ENCODE results near the gene DNAH8.

The DNAH8 gene

GRCh38 chr6:38775870-38776269, 60.8 kb downstream of the DNAH8 start:
- WGBS, 2 experiments = 82 to 100% methylated on average over 1 of the region's 1 CpG
- Histone ChIP-seq H3K4me1 (ENCODE audit: control insufficient read depth, insufficient read depth, low read length) (no peaks in the 10 kb centered on the region), H3K4me3 (ENCODE audit: insufficient read depth, low read depth, low read length) (no peak overlapping the region), H3K27ac (ENCODE audit: insufficient read depth, low read depth, low read length, poor library complexity, severe bottlenecking) (no peak overlapping the region), H3K36me3 (ENCODE audit: control insufficient read depth, insufficient read depth, low read length) (no peaks in the 10 kb centered on the region), H3K9me3 (ENCODE audit: control insufficient read depth, low read length) (no peaks in the 10 kb centered on the region), H3K27me3 (ENCODE audit: control insufficient read depth, insufficient read depth, low read length, poor library complexity, severe bottlenecking) (no peaks in the 10 kb centered on the region)

GRCh38 chr6:38776515-38776914, 61.4 kb downstream of the DNAH8 start:
- no peaks in the 10 kb centered on the region for H3K36me3 ChIP-seq (ENCODE audit: control insufficient read depth, insufficient read depth, low read length)
- WGBS, 2 experiments = 100% methylated on average over 1 of the region's 1 CpG
- no peak overlapping the region for H3K4me3 ChIP-seq (ENCODE audit: insufficient read depth, low read depth, low read length)
- H3K9me3 ChIP-seq (ENCODE audit: control insufficient read depth, low read length) = no peaks in the 10 kb centered on the region
- no peaks in the 10 kb centered on the region for H3K4me1 ChIP-seq (ENCODE audit: control insufficient read depth, insufficient read depth, low read length)
- H3K27ac ChIP-seq (ENCODE audit: insufficient read depth, low read depth, low read length, poor library complexity, severe bottlenecking) = no peak overlapping the region
- no peaks in the 10 kb centered on the region for H3K27me3 ChIP-seq (ENCODE audit: control insufficient read depth, insufficient read depth, low read length, poor library complexity, severe bottlenecking)

- Histone ChIP-seq H3K27me3 (ENCODE audit: control insufficient read depth, insufficient read depth, low read length, poor library complexity, severe bottlenecking) (no peaks in the 10 kb centered on the region), H3K4me1 (ENCODE audit: control insufficient read depth, insufficient read depth, low read length) (no peaks in the 10 kb centered on the region), H3K27ac (ENCODE audit: insufficient read depth, low read depth, low read length, poor library complexity, severe bottlenecking) (no peak overlapping the region), H3K9me3 (ENCODE audit: control insufficient read depth, low read length) (no peaks in the 10 kb centered on the region), H3K36me3 (ENCODE audit: control insufficient read depth, insufficient read depth, low read length) (no peaks in the 10 kb centered on the region), H3K4me3 (ENCODE audit: insufficient read depth, low read depth, low read length) (no peak overlapping the region)
- WGBS, 2 experiments = 92 to 93% methylated on average over 3 of the region's 4 CpGs
These were observed 64.4 kb downstream of the DNAH8 start for GRCh38 chr6:38779310-38780062.

- H3K27ac ChIP-seq (ENCODE audit: insufficient read depth, low read depth, low read length, poor library complexity, severe bottlenecking) = no peak overlapping the region
- no peaks in the 10 kb centered on the region for H3K4me1 ChIP-seq (ENCODE audit: control insufficient read depth, insufficient read depth, low read length)
- 50 to 83% methylated on average over 2 of the region's 2 CpGs for WGBS, 2 experiments
- no peaks in the 10 kb centered on the region for H3K27me3 ChIP-seq (ENCODE audit: control insufficient read depth, insufficient read depth, low read length, poor library complexity, severe bottlenecking)
- no peaks in the 10 kb centered on the region for H3K36me3 ChIP-seq (ENCODE audit: control insufficient read depth, insufficient read depth, low read length)
- H3K4me3 ChIP-seq (ENCODE audit: insufficient read depth, low read depth, low read length) = no peak overlapping the region
- H3K9me3 ChIP-seq (ENCODE audit: control insufficient read depth, low read length) = no peaks in the 10 kb centered on the region
These were observed 67.5 kb downstream of the DNAH8 start for GRCh38 chr6:38782616-38783015.

- Histone ChIP-seq H3K4me3 (ENCODE audit: insufficient read depth, low read depth, low read length) (no peak overlapping the region), H3K4me1 (ENCODE audit: control insufficient read depth, insufficient read depth, low read length) (no peaks in the 10 kb centered on the region), H3K27me3 (ENCODE audit: control insufficient read depth, insufficient read depth, low read length, poor library complexity, severe bottlenecking) (no peaks in the 10 kb centered on the region), H3K36me3 (ENCODE audit: control insufficient read depth, insufficient read depth, low read length) (no peaks in the 10 kb centered on the region), H3K9me3 (ENCODE audit: control insufficient read depth, low read length) (no peaks in the 10 kb centered on the region), H3K27ac (ENCODE audit: insufficient read depth, low read depth, low read length, poor library complexity, severe bottlenecking) (no peak overlapping the region)
- WGBS, 2 experiments = 48 to 54% methylated on average over 11 of the region's 11 CpGs
These were observed 68.5 kb downstream of the DNAH8 start for GRCh38 chr6:38783443-38784228.

GRCh38 chr6:38784506-38785235, 69.6 kb downstream of the DNAH8 start:
- no peak overlapping the region for H3K4me3 ChIP-seq (ENCODE audit: insufficient read depth, low read depth, low read length)
- 77 to 100% methylated on average over 1 to 2 of the region's 2 CpGs for WGBS, 2 experiments

GRCh38 chr6:38786486-38786885, 71.4 kb downstream of the DNAH8 start:
- no peaks in the 10 kb centered on the region for H3K36me3 ChIP-seq (ENCODE audit: control insufficient read depth, insufficient read depth, low read length)
- H3K9me3 ChIP-seq (ENCODE audit: control insufficient read depth, low read length) = no peaks in the 10 kb centered on the region
- WGBS, 2 experiments = 94 to 98% methylated on average over 5 of the region's 5 CpGs
- no peaks in the 10 kb centered on the region for H3K4me1 ChIP-seq (ENCODE audit: control insufficient read depth, insufficient read depth, low read length)
- no peak overlapping the region for H3K4me3 ChIP-seq (ENCODE audit: insufficient read depth, low read depth, low read length)
- H3K27ac ChIP-seq (ENCODE audit: insufficient read depth, low read depth, low read length, poor library complexity, severe bottlenecking) = no peak overlapping the region
- H3K27me3 ChIP-seq (ENCODE audit: control insufficient read depth, insufficient read depth, low read length, poor library complexity, severe bottlenecking) = no peaks in the 10 kb centered on the region

More at GRCh38 chr6:38784506-38785235, 69.6 kb downstream of the DNAH8 start:
- Histone ChIP-seq H3K27ac (ENCODE audit: insufficient read depth, low read depth, low read length, poor library complexity, severe bottlenecking) (no peak overlapping the region), H3K4me1 (ENCODE audit: control insufficient read depth, insufficient read depth, low read length) (no peaks in the 10 kb centered on the region), H3K36me3 (ENCODE audit: control insufficient read depth, insufficient read depth, low read length) (no peaks in the 10 kb centered on the region), H3K27me3 (ENCODE audit: control insufficient read depth, insufficient read depth, low read length, poor library complexity, severe bottlenecking) (no peaks in the 10 kb centered on the region), H3K9me3 (ENCODE audit: control insufficient read depth, low read length) (no peaks in the 10 kb centered on the region)

GRCh38 chr6:38789256-38789655, 74.1 kb downstream of the DNAH8 start:
- no peak overlapping the region for H3K27ac ChIP-seq (ENCODE audit: insufficient read depth, low read depth, low read length, poor library complexity, severe bottlenecking)
- H3K4me3 ChIP-seq (ENCODE audit: insufficient read depth, low read depth, low read length) = no peak overlapping the region
- H3K27me3 ChIP-seq (ENCODE audit: control insufficient read depth, insufficient read depth, low read length, poor library complexity, severe bottlenecking) = no peaks in the 10 kb centered on the region
- WGBS, 2 experiments = 90 to 100% methylated on average over 1 to 2 of the region's 2 CpGs
- H3K36me3 ChIP-seq (ENCODE audit: control insufficient read depth, insufficient read depth, low read length) = no peaks in the 10 kb centered on the region
- no peaks in the 10 kb centered on the region for H3K4me1 ChIP-seq (ENCODE audit: control insufficient read depth, insufficient read depth, low read length)
- no peaks in the 10 kb centered on the region for H3K9me3 ChIP-seq (ENCODE audit: control insufficient read depth, low read length)

- Histone ChIP-seq H3K27me3 (ENCODE audit: control insufficient read depth, insufficient read depth, low read length, poor library complexity, severe bottlenecking) (no peaks in the 10 kb centered on the region), H3K4me3 (ENCODE audit: insufficient read depth, low read depth, low read length) (no peak overlapping the region), H3K36me3 (ENCODE audit: control insufficient read depth, insufficient read depth, low read length) (no peaks in the 10 kb centered on the region), H3K27ac (ENCODE audit: insufficient read depth, low read depth, low read length, poor library complexity, severe bottlenecking) (no peak overlapping the region), H3K4me1 (ENCODE audit: control insufficient read depth, insufficient read depth, low read length) (peaks cover 2% of the 10 kb centered on the region), H3K9me3 (ENCODE audit: control insufficient read depth, low read length) (no peaks in the 10 kb centered on the region)
- WGBS, 2 experiments = 96% methylated on average over 2 of the region's 2 CpGs
These were observed 77.2 kb downstream of the DNAH8 start for GRCh38 chr6:38792356-38792755.

- no peak overlapping the region for H3K27ac ChIP-seq (ENCODE audit: insufficient read depth, low read depth, low read length, poor library complexity, severe bottlenecking)
- H3K4me3 ChIP-seq (ENCODE audit: insufficient read depth, low read depth, low read length) = no peak overlapping the region
- peaks cover 8% of the 10 kb centered on the region for H3K4me1 ChIP-seq (ENCODE audit: control insufficient read depth, insufficient read depth, low read length)
- H3K36me3 ChIP-seq (ENCODE audit: control insufficient read depth, insufficient read depth, low read length) = no peaks in the 10 kb centered on the region
- no peaks in the 10 kb centered on the region for H3K27me3 ChIP-seq (ENCODE audit: control insufficient read depth, insufficient read depth, low read length, poor library complexity, severe bottlenecking)
- 83 to 86% methylated on average over 1 of the region's 3 CpGs for WGBS, 2 experiments
- H3K9me3 ChIP-seq (ENCODE audit: control insufficient read depth, low read length) = no peaks in the 10 kb centered on the region
These were observed 79.6 kb downstream of the DNAH8 start for GRCh38 chr6:38794682-38795081.

Data from ectodermal cell (in vitro differentiated cells).